Hematopoietic multipotent progenitor cell treated with erythropoietin and hydrocortisone succinate and interleukin-3 and kit ligand, for 15 days (in vitro differentiated cells): ENCODE measurements around the gene SOCS1.
A peak's percentile ranks its signal among the peaks of the same experiment; 100 is the strongest.
"Not testable (repeated sequence)": the region's sequence is repeated elsewhere in the genome, so short reads cannot be mapped to it uniquely, and the experiment has no call there.

ENCODE experiments used
- DNase-seq: peaks from one replicate; pipeline ENCODE4 v3.0.0-alpha.2; 2015; ENCODE audit warnings: low spot score

The SOCS1 gene

GRCh38 chr16:11255737-11256660 is at the start of gene SOCS1:
SOCS1 (minus strand) TSS chr16:11256204; CDS start chr16:11255478, 726 bp downstream.
- peak; percentile 87 for DNase-seq

DNA sequence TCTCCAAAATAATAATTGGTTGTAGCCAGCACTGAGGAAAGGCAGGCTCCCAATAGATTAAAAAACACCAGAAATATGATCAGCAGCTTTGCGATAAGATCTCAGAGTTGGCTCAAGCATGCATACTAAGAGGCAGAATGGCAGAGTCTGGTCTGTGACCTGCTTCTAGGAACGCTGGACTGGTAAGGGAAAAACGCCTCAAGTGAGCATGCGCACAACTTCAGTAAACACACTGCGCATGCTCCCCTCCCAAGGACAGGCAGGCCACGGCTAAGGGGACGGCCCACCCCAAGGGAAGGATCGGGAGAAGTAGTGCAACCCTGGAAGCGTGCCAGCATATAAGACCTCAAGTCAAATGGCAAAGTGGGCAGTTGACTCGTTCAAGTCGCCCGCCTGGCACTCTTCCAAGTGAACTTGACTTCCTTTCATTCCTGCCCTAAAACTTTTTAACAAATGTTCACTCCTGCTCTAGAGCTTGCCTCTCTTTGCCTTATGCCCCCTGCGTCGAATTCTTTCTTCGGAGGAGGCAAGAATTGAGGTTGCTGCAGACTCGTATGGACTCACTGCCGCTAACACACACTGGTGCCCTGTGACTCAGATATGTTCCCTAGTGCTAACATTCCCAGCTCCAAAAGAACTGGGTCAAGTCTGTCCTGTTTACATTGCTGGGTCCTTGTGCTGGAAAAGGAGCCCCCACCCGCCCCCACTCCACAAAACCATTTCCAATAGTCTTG is 47.6 kb upstream of the SOCS1 start:
- DNase-seq: no peak

DNA sequence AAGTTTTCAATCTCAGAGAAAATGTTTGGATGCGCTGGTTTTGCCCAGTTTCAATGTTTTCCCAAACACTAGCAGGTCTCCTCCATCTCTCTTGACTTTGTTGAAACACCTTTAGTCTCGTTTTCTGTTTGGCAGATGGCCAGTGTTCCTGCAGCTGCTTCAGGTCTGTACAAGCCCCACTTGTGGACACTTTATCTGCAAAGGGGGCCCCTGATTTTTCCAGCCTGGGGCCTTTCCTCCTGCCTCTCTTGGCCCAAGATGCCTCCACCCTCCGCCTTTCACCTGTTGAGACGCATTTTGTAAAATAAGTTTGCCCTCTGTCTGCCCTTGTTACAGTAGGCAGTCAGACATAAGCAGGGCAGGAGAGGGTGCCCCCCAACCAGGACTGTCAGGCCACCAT is 47.0 kb upstream of the SOCS1 start:
- no peak for DNase-seq

DNA sequence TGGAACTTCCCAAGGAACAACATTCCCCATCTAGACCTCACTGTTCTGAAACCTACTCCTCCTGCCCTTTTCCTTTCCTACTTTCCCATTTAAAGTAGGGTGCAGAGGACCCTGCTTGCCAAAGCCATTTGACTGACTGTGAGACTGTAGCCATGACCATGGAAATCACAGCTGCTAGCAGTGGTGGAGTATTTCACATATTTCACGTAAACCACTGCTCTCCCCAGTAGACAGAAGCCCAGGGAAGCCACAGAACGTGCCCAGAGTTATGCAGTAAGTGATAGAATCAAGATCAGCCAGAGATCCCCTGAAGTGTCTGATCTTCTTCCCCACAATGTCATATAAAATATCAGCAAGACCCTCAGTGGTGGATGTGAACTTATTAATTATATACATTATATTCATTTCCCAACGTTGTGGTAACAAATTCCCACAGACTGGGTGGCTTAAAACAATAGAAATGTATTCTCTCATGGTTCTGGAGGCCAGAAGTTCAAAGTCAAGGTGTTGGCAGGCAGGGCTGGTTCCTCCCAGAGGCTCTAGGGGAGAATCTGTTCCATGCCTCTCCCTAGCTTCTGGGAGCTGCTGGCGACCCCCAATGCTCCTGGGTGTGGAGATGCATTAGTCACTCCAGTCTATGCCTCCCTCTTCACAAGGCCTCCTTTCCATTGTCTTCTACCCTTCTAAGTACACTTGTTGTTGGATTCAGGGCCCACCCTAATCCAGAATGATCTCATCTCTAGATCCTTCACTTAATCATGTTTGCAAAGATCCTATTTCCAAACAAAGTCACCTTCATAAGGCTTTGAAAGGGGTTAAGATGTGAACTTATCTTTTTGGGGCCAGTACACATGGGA is 45.9 kb upstream of the SOCS1 start:
- no peak for DNase-seq

GRCh38 chr16:11300560-11300892 is 44.5 kb upstream of the SOCS1 start:
- DNase-seq: no peak

DNA sequence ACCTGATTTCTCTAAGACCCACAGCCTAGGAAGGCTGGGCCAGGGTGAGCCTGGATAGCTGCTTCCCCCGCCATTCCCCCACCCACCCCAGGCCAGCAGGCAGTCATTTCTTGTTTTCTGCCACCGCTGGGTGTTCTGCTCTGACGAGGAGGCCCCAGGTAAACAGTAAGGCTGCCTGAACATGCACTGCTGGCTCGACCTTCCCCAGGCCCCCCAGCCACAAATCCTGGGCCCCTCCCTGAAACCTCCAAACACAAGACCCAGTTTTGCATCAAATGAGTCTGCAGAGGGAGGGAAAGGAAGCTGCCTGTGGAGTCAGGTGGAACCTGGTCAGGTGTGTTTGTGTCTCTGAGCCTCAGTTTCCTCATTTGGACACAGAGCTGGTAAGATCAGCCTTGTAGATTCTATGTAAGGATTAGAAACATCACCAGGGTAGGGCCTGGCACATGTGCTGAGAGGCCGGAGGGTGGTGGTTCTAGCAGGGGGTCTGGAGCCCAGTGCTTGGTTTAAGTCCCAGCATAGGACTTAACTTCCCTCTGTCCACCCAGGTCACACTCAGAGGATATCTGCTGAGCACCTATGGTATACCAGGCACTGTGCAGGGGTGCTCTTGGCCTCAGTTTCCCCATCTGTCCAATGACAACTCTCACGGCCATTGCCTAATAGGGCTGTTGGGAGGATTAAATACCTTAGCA is 44.0 kb upstream of the SOCS1 start:
- DNase-seq: no peak

GRCh38 chr16:11298950-11299547 is 43.0 kb upstream of the SOCS1 start:
- DNase-seq: not testable (repeated sequence)

GRCh38 chr16:11298143-11298900 is 42.3 kb upstream of the SOCS1 start:
- DNase-seq: no peak

DNA sequence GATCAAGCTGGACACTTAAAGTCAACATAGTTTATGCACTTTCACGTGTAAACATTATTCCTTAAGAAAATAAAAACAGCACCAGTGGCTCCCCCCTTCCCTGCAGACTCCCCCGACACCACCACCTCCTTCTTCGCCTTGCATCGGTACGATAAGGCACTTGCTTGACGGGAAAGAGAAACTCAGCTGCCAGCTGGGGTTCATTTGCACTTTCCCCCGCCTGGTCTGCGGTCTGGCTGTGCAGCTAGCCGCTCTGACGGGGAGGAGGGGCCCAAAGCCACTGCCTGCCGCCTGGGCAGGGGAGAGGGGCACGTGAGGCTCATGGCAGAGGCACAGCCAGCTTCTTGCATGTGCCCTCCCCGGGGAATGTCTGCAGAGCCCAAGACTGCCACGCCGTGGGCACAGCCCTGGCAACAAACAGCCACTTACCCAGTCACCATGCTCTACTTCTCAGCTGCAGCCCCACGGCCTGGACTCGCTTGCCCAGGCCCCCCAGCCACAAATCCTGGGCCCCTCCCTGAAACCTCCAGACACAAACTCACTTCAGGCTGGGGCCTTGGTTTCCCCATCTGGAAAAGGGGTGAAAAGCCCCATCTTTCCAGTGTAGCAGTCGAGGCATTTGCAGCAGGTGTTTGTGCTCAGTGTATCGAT is 41.6 kb upstream of the SOCS1 start:
- peak; percentile 40 for DNase-seq

- DNase-seq: no peak
Observed at GRCh38 chr16:11296706-11297491, 40.9 kb upstream of the SOCS1 start.

- DNase-seq: no peak
Observed at GRCh38 chr16:11296351-11296705, 40.3 kb upstream of the SOCS1 start.

- DNase-seq: no peak
Observed at GRCh38 chr16:11295672-11296071, 39.7 kb upstream of the SOCS1 start.

DNA sequence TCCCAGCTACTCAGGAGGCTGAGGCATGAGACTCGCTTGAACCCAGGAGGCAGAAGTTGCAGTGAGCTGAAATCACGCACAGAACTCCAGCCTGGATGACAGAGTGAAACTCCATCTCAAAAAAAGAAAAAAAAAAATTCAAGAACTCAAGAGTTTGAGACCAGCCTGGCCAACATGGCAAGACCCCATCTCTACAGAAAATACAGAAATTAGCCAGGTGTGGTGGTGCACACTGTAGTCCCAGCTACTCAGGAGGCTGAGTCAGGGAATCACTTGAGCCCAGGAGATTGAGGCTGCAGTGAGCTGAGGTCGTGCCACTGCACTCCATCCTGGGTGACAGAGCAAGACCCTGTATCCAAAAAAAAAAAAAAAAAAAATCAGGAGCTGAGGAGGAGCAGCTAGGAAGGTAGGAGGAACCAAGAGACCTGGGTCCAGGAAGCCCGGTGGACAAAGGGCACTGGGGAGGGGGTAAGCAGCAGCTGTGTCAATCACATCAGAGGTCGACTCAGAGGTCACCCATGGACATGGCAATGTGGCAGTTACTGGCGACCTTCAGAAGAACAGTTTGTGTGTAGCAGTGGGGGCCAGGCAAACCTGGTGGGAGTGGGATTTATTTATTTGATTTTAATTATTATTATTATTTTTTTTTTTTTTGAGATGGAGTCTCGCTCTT is 36.2 kb upstream of the SOCS1 start:
- DNase-seq: no peak

DNA sequence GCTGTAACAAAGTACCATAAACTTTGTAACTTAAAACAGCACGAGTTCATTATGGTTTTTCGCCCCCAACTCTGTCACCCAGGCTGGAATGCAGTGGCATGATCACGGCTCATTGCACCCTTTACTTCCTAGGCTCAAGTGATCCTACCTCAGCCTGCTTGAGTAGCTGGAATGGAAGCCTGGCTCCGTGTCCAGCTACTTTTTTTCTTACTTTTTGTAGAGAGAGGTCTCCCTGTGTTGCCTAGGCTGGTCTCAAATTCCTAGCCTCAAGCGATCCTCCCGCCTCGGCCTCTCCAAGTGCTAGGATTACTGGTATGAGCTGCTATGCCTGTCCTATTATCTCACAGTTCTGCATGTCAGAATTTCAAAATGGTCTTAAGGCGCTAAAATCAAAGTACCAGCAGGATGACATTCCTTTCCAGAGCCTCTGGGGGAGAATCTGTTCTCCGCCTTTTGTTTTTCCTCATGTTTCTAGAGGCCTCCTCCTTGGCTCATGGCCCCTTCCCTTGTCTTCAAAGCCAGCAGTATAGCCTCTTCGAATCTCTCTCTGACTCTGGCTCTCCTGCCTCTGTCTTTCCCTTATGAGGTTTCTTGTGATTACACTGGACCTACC is 35.2 kb upstream of the SOCS1 start:
- DNase-seq: no peak

- DNase-seq: no peak
Observed at GRCh38 chr16:11290102-11290893, 34.3 kb upstream of the SOCS1 start.

DNA sequence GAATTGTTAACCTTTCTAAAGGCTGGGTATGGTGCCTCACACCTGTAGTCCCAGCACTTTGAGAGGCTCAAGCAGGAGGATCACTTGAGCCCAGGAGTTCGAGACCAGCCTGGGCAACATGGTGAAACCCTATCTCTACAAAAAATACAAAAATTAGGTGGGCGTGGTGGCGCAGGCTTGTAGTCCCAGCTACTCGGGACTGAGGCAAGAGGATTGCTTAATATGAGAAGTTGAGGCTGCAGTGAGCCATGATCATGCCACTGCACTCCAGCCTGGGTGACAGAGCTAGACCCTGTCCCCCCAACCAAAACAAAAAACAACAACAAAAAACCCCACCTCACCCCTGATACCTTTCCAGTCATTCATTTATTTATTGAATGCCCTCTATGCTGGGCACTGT is 33.7 kb upstream of the SOCS1 start:
- DNase-seq: not testable (repeated sequence)

DNA sequence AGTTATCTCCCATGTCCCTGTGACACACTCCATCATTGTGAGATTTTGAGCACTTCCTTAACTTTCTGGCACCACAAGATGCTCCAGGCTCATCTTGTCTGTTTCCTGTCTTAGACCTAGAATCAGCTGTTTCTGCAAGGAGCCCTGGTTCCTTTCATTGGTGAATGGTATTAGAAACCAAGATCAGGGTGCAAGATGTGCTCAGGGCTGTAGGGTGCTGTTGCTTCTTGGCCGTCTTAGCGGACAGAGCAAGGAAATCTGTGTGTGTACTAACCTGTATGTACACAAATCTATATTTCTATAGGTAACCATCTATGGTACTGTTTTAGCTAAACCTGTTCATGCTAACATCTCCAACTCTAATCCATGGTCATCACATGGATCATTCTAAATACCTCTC is 33.2 kb upstream of the SOCS1 start:
- no peak for DNase-seq

DNA sequence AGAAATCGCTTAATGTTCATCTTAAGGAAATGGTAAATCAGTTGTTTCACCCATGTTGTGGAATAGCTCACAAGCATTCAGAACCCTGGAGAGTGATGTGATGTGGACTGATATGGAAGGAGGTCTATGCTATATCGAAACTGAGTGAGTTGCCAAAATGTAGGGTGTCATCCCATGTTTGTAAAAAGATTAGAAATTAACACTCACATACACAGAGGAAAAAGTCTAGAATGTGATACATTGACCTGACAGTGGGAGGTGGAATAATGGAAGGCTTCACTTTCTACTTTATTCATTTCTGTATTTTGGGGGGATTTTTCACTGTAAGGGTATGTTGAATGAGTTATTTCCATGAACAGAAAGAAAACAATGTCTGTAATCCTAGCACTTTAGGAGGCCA is 29.8 kb upstream of the SOCS1 start:
- no peak for DNase-seq
